HEK293T (cell line): ENCODE data around the gene GPBAR1.

Experiments
- FOXK2 ChIP-seq: fragments of 450-650 bp; IDR thresholded peaks from 2 replicates; pipeline ENCODE4 v1.6.1; 2016; ENCODE audit warnings: mild to moderate bottlenecking
- HDGF ChIP-seq: fragments of 450-650 bp; IDR thresholded peaks from 2 replicates; pipeline ENCODE4 v1.6.1; 2017; ENCODE audit warnings: antibody characterized with exemption, borderline replicate concordance
- NFRKB ChIP-seq: fragments of 450-650 bp; IDR thresholded peaks from 2 replicates; pipeline ENCODE4 v1.6.1; 2016; ENCODE audit warnings: mild to moderate bottlenecking, moderate library complexity
- SP1 ChIP-seq: fragments of 450-650 bp; IDR thresholded peaks from 2 replicates; pipeline ENCODE4 v1.6.1; 2017
- SUZ12 ChIP-seq: fragments of 450-650 bp; IDR thresholded peaks from 2 replicates; pipeline ENCODE4 v1.6.1; 2016; ENCODE audit warnings: mild to moderate bottlenecking

- TF ChIP-seq FOXK2 (no peak), HDGF (no peak), NFRKB (no peak), SUZ12 (no peak), SP1 (no peak)
Measured at GRCh38 chr2:218252509-218253231, 8.1 kb upstream of the GPBAR1 start.
